ENCODE results near the gene OR3A3.
"Not testable (repeated sequence)": the region's sequence is repeated elsewhere in the genome, so short reads cannot be mapped to it uniquely, and the experiment has no call there.

Gene OR3A3

GRCh38 chr17:3411070-3411469 lies at the start of gene OR3A3:
Gene OR3A3, plus strand, starts transcription at chr17:3411370.
- TF ChIP-seq FOXM1 (IDR thresholded peaks at IDR 0.05; ENCODE audit: borderline replicate concordance) (no peak), PKNOX1 (IDR thresholded peaks at IDR 0.05) (no peak), SP1 (IDR thresholded peaks at IDR 0.05) (no peak), ELF4 (IDR thresholded peaks at IDR 0.05) (no peak), ZNF384 (IDR thresholded peaks at IDR 0.05) (no peak), BHLHE40 (IDR thresholded peaks at IDR 0.05; ENCODE audit: borderline replicate concordance) (no peak), HDGF (IDR thresholded peaks at IDR 0.05; ENCODE audit: borderline replicate concordance) (no peak), LEF1 (IDR thresholded peaks at IDR 0.05; ENCODE audit: borderline replicate concordance) (no peak), L3MBTL2 (conservative IDR thresholded peaks at IDR 0.05) (no peak), TARDBP (IDR thresholded peaks at IDR 0.05) (no peak)
- CTCF ChIA-PET, result no interaction called here
- POLR2A ChIA-PET, result no interaction called here
- DNase-seq (ENCODE audit: extremely low spot score), result no peak

- POLR2A ChIA-PET; DNase-seq (ENCODE audit: extremely low spot score); CTCF ChIA-PET: not testable (repeated sequence)
These were observed 40.0 kb upstream of the OR3A3 start for GRCh38 chr17:3371167-3371566.

GRCh38 chr17:3378321-3378720 lies 32.8 kb upstream of the OR3A3 start:
- TF ChIP-seq NFRKB (IDR thresholded peaks at IDR 0.05), result no peak
- TF ChIP-seq SUZ12 (IDR thresholded peaks at IDR 0.05), result no peak
- no peak for TF ChIP-seq ELF4 (IDR thresholded peaks at IDR 0.05)
- no peak for TF ChIP-seq FOXA1 (IDR thresholded peaks at IDR 0.05)
- DNase-seq (ENCODE audit: extremely low spot score), result no peak
- POLR2A ChIA-PET, result no interaction called here
- CTCF ChIA-PET, result no interaction called here

- ChIA-PET CTCF (no interaction called here), POLR2A (no interaction called here)
- TF ChIP-seq NFRKB (IDR thresholded peaks at IDR 0.05), result no peak
- TF ChIP-seq FOXK2 (IDR thresholded peaks at IDR 0.05), result no peak
- no peak for TF ChIP-seq FOXM1 (IDR thresholded peaks at IDR 0.05; ENCODE audit: borderline replicate concordance)
- TF ChIP-seq ZNF384 (IDR thresholded peaks at IDR 0.05), result no peak
- no peak for TF ChIP-seq PKNOX1 (IDR thresholded peaks at IDR 0.05)
- no peak for TF ChIP-seq ELF4 (IDR thresholded peaks at IDR 0.05)
- TF ChIP-seq FOXA1 (IDR thresholded peaks at IDR 0.05), result no peak
- TF ChIP-seq SUZ12 (IDR thresholded peaks at IDR 0.05), result no peak
- no peak for TF ChIP-seq TARDBP (IDR thresholded peaks at IDR 0.05)
- no peak for TF ChIP-seq BHLHE40 (IDR thresholded peaks at IDR 0.05; ENCODE audit: borderline replicate concordance)
- TF ChIP-seq HDGF (IDR thresholded peaks at IDR 0.05; ENCODE audit: borderline replicate concordance), result no peak
- no peak for TF ChIP-seq CTBP1 (IDR thresholded peaks at IDR 0.05; ENCODE audit: borderline replicate concordance)
- no peak for TF ChIP-seq L3MBTL2 (conservative IDR thresholded peaks at IDR 0.05)
- TF ChIP-seq LEF1 (IDR thresholded peaks at IDR 0.05; ENCODE audit: borderline replicate concordance), result no peak
- no peak for TF ChIP-seq SP1 (IDR thresholded peaks at IDR 0.05)
- TF ChIP-seq ARNT (IDR thresholded peaks at IDR 0.05), result no peak
- no peak for DNase-seq (ENCODE audit: extremely low spot score)
These were observed 29.2 kb upstream of the OR3A3 start for GRCh38 chr17:3381957-3382356.

GRCh38 chr17:3385869-3386816 lies 25.0 kb upstream of the OR3A3 start, which contains the start of gene OR3A2:
Gene OR3A2, minus strand, starts transcription at chr17:3386308.
- TF ChIP-seq FOXA1 (IDR thresholded peaks at IDR 0.05) (no peak), ARNT (IDR thresholded peaks at IDR 0.05) (no peak), BHLHE40 (IDR thresholded peaks at IDR 0.05; ENCODE audit: borderline replicate concordance) (no peak), ZNF384 (IDR thresholded peaks at IDR 0.05) (no peak), TARDBP (IDR thresholded peaks at IDR 0.05) (no peak), NFRKB (IDR thresholded peaks at IDR 0.05) (no peak), FOXM1 (IDR thresholded peaks at IDR 0.05; ENCODE audit: borderline replicate concordance) (no peak), CTBP1 (IDR thresholded peaks at IDR 0.05; ENCODE audit: borderline replicate concordance) (no peak)
- CTCF ChIA-PET, result no interaction called here
- POLR2A ChIA-PET, result no interaction called here
- DNase-seq (ENCODE audit: extremely low spot score), result no peak

- TF ChIP-seq ZNF384 (IDR thresholded peaks at IDR 0.05) (no peak), LEF1 (IDR thresholded peaks at IDR 0.05; ENCODE audit: borderline replicate concordance) (no peak)
- ChIA-PET POLR2A (no interaction called here), CTCF (no interaction called here)
- no peak for DNase-seq (ENCODE audit: extremely low spot score)
These were observed 21.4 kb upstream of the OR3A3 start for GRCh38 chr17:3389791-3390190.

GRCh38 chr17:3397801-3398200 lies 13.4 kb upstream of the OR3A3 start:
- POLR2A ChIA-PET; DNase-seq (ENCODE audit: extremely low spot score); CTCF ChIA-PET: not testable (repeated sequence)

GRCh38 chr17:3398310-3398709 lies 12.9 kb upstream of the OR3A3 start, which contains the start of gene OR1E1:
Gene OR1E1, minus strand, starts transcription at chr17:3398410. Its CDS starts 0 bp downstream, at chr17:3398410.
- CTCF ChIA-PET, result no interaction called here
- TF ChIP-seq HDGF (IDR thresholded peaks at IDR 0.05; ENCODE audit: borderline replicate concordance), result no peak
- TF ChIP-seq CTBP1 (IDR thresholded peaks at IDR 0.05; ENCODE audit: borderline replicate concordance), result no peak
- no peak for TF ChIP-seq TARDBP (IDR thresholded peaks at IDR 0.05)
- TF ChIP-seq ZNF384 (IDR thresholded peaks at IDR 0.05), result no peak
- no peak for TF ChIP-seq FOXK2 (IDR thresholded peaks at IDR 0.05)
- no peak for TF ChIP-seq PKNOX1 (IDR thresholded peaks at IDR 0.05)
- no peak for TF ChIP-seq NFRKB (IDR thresholded peaks at IDR 0.05)
- no peak for TF ChIP-seq FOXM1 (IDR thresholded peaks at IDR 0.05; ENCODE audit: borderline replicate concordance)
- TF ChIP-seq BHLHE40 (IDR thresholded peaks at IDR 0.05; ENCODE audit: borderline replicate concordance), result no peak
- TF ChIP-seq FOXA1 (IDR thresholded peaks at IDR 0.05), result no peak
- TF ChIP-seq SUZ12 (IDR thresholded peaks at IDR 0.05), result no peak
- no peak for TF ChIP-seq ELF4 (IDR thresholded peaks at IDR 0.05)
- POLR2A ChIA-PET, result no interaction called here
- no peak for DNase-seq (ENCODE audit: extremely low spot score)
